GM21447 (cell line): ENCODE results near the gene BTNL9.
"Not testable (repeated sequence)": the region's sequence is repeated elsewhere in the genome, so short reads cannot be mapped to it uniquely, and the experiment has no call there.

Source experiments
- ATAC-seq: cut with Tn5 transposase; IDR thresholded peaks from one replicate; pipeline ENCODE4 v1.9.1; 2021; ENCODE audit not compliant: unreplicated experiment

Gene BTNL9

DNA sequence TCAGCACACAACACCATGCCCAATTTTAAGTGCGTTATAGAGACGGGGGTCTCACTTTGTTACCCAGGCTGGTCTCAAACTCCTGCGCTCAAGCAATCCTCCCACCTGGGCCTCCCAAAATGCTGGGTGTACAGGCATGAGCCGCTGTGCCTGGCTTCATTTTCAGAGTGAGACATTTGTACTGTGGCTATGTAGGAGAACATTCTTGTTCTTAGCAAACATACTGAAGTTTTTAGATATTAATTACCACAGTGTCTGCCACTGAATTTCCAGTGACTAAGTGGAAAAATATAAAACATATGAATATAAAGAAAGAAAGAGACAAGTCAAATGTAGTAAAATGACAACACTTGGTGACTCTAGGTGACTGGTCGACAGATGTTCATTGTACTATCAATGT is 20.9 kb downstream of the BTNL9 start:
- no peak for ATAC-seq

DNA sequence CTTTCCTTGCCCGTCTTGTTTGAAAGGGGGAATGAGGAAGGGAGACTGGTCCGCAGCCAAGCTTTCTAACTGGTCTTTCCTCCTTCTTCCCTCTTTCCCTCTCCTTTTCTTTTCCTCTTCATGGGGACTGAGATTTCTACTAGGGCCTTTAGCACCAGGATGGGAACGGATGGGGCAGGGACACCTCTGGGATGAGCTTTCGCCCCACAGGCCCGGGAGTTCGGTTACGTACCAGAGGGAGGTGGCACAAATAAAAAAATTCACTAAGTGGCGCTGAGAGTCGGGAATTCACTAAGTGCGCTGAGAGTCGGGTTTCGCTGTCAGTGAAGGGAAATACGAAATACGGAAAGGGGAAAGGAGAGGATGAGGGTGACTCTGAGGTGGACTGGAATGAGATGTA is 21.6 kb downstream of the BTNL9 start:
- ATAC-seq: no peak

GRCh38 chr5:181062631-181063030 is 22.6 kb downstream of the BTNL9 start:
- ATAC-seq: no peak

- ATAC-seq: no peak
Observed at GRCh38 chr5:181063514-181063913, 23.4 kb downstream of the BTNL9 start.

GRCh38 chr5:181064987-181065386 is 24.9 kb downstream of the BTNL9 start:
- no peak for ATAC-seq

- no peak for ATAC-seq
Observed at GRCh38 chr5:181069767-181070491, 29.9 kb downstream of the BTNL9 start.

DNA sequence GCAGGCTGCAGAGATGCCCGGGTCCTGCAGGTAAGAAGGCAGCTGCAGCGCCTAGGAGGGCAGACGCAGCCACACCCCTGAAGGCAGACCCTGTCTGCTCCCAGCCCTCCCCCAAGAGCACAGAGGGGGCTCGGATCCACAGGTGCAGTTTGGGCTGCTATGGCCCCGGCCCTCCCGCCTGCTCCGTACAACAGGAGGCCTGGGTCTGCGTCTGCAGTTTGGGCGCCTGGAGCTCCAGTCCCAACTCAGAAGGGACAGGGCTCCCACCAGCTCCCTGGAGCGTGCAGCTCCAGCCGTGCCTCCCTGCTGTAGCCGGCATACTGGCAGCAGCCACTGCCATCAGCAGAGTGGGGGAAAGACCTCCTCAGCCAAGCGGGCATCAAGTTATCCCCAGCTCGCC is 30.5 kb downstream of the BTNL9 start:
- no peak for ATAC-seq

- ATAC-seq: no peak
Observed at GRCh38 chr5:181071257-181071656, 31.2 kb downstream of the BTNL9 start.

- ATAC-seq: no peak
Observed at GRCh38 chr5:181076920-181077319, 36.9 kb downstream of the BTNL9 start.

DNA sequence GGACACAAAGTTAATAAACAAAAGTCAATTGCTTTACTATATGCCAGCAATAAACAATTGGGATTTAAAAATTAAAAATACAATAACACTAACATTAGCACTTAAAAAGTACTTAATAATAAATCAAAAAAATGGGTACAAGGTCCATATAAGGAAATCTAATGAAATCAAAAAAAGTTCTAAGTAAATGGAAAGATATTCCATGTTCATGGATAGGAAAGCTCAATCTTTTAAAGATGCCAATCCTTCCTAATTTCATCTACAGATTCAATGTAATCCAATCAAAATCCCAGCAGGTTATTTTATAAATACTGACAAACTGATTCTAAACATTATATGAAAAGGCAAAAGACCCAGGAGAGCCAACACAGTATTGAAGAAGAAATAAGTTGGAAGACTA is 41.9 kb downstream of the BTNL9 start:
- ATAC-seq: no peak

- no peak for ATAC-seq
Observed at GRCh38 chr5:181084621-181085195, 44.6 kb downstream of the BTNL9 start.

- no peak for ATAC-seq
Observed at GRCh38 chr5:181086026-181086883, 46.2 kb downstream of the BTNL9 start.

DNA sequence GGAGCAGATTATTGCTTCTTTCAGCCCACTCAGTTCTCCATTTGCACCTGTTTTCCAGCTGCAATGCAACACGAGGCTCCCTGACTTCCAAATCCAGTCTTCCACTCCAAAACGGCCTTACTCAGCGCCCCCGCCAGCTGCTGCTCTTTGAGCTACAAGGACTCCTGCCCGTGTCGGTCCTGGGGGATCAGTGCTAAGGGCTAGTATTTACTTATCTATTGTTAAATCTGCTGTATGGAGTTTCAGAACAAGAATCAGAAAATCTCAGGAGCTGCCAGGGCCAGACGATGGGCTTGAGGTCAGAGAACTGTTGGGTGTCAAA is 46.8 kb downstream of the BTNL9 start:
- no peak for ATAC-seq

DNA sequence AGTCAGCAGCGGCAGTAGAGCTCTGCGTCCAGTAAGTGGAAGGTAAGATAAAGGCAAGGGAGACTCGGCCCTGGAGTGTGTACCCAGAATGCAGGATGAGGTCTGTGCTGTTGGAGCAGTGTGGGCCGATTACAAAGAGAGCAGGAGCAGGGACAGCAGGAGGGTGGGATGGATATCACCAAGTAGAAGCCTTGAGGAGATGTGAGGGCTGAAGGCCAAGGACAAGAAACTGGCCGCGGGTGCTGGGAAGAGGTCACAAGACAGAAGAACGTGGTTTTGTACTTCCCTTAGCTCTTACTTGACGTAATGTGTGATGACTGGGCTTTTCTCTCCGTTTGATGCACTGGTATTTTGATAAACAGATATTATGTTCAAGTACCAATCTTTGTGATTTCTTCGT is 47.2 kb downstream of the BTNL9 start:
- no peak for ATAC-seq

DNA sequence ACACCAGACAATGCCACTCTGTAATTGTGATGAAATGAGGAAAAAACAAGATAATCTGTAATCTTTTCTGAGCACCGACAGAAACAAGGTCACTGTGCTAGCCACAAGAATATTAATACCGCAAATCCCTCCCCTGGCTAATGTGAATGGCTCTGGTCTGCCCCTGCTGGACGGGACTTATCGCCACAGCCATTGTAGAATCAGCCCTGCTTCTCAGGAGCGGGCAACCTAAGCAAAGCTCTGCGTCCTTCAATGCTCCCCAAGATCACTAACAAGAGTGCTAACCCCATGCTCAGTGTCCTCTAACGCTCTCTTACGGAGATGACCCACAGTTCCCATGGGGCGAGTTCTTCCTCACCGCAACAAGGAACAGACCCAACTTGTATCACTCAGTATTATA is 48.2 kb downstream of the BTNL9 start:
- ATAC-seq: no peak

GRCh38 chr5:181092428-181092827 is 52.4 kb downstream of the BTNL9 start:
- ATAC-seq: no peak

GRCh38 chr5:181095162-181095561 is 55.1 kb downstream of the BTNL9 start:
- not testable (repeated sequence) for ATAC-seq

GRCh38 chr5:181096721-181097382 is 56.8 kb downstream of the BTNL9 start:
- ATAC-seq: not testable (repeated sequence)

GRCh38 chr5:181097383-181097753 is 57.3 kb downstream of the BTNL9 start:
- ATAC-seq: not testable (repeated sequence)

- not testable (repeated sequence) for ATAC-seq
Observed at GRCh38 chr5:181097759-181098491, 57.9 kb downstream of the BTNL9 start.
